DND-41 (cell line): ENCODE data around the gene DYNLT2B.
"Not testable (repeated sequence)": the region's sequence is repeated elsewhere in the genome, so short reads cannot be mapped to it uniquely, and the experiment has no call there.

Experiments used
- ATAC-seq: fragments of 200-7000 bp; cut with Tn5 transposase; 3 replicates; pipeline ENCODE4 v1.9.1; 2021; ENCODE audit warnings: low read depth; ENCODE audit not compliant: insufficient read depth
- DNase-seq: peaks from one replicate; pipeline ENCODE4 v3.0.0-alpha.2; 2020
- H2AFZ ChIP-seq: 2 replicates; pipeline ENCODE4 v1.6.0; 2012; ENCODE audit warnings: low read depth, low read length
- H3K27ac ChIP-seq: 2 replicates; pipeline ENCODE4 v1.5.1; 2012; ENCODE audit warnings: low read length, inconsistent platforms
- H3K27me3 ChIP-seq: fragments of 200-600 bp; sonication (generic); 2 replicates; pipeline ENCODE4 v1.6.0; 2012; ENCODE audit warnings: low read length, mild to moderate bottlenecking, inconsistent platforms; ENCODE audit not compliant: insufficient read depth, poor library complexity
- H3K36me3 ChIP-seq: 2 replicates; pipeline ENCODE4 v1.5.1; 2012; ENCODE audit warnings: low read length, inconsistent platforms; ENCODE audit not compliant: insufficient read depth
- H3K4me1 ChIP-seq: 2 replicates; pipeline ENCODE4 v1.5.1; 2012; ENCODE audit warnings: mild to moderate bottlenecking, low read length; ENCODE audit not compliant: insufficient read depth
- H3K4me2 ChIP-seq: 2 replicates; pipeline ENCODE4 v1.6.0; 2012; ENCODE audit warnings: mild to moderate bottlenecking, moderate library complexity, low read length, inconsistent platforms; ENCODE audit not compliant: insufficient read depth
- H3K4me3 ChIP-seq, 2 experiments: fragments of 200-600 bp in 1 of 2; shearing (Covaris generic) in 1 of 2; 2 replicates each; pipeline ENCODE4 v1.5.1; 2012 to 2016; ENCODE audit warnings: inconsistent platforms in 2 of 2, low read length in 2 of 2, mild to moderate bottlenecking in 2 of 2, low read depth in 1 of 2, moderate library complexity in 1 of 2
- H3K79me2 ChIP-seq: 2 replicates; pipeline ENCODE4 v1.6.0; 2012; ENCODE audit warnings: low read length, inconsistent platforms; ENCODE audit not compliant: insufficient read depth
- H3K9ac ChIP-seq: 2 replicates; pipeline ENCODE4 v1.6.0; 2012; ENCODE audit warnings: low read depth, mild to moderate bottlenecking, inconsistent platforms, low read length, moderate library complexity
- H3K9me3 ChIP-seq: 2 replicates; pipeline ENCODE4 v1.5.1; 2012; ENCODE audit warnings: low read length, moderate library complexity, mild to moderate bottlenecking, inconsistent platforms; ENCODE audit not compliant: insufficient read depth, severe bottlenecking
- H4K20me1 ChIP-seq: 2 replicates; pipeline ENCODE4 v1.6.0; 2012; ENCODE audit warnings: low read length; ENCODE audit not compliant: insufficient read depth
- EZH2 ChIP-seq: IDR thresholded peaks from 3 replicates; pipeline ENCODE4 v1.6.1; 2012; ENCODE audit warnings: borderline replicate concordance, low read depth, mild to moderate bottlenecking, moderate library complexity, low read length, inconsistent platforms; ENCODE audit not compliant: severe bottlenecking
- TF ChIP-seq, protein P1 (sequence below): IDR thresholded peaks from 2 replicates; pipeline ENCODE4 v1.5.1; 2012; ENCODE audit warnings: borderline replicate concordance, low read length, moderate library complexity, mild to moderate bottlenecking; ENCODE audit not compliant: poor library complexity, severe bottlenecking; ENCODE audit errors: extremely low read depth

DYNLT2B gene

DNA sequence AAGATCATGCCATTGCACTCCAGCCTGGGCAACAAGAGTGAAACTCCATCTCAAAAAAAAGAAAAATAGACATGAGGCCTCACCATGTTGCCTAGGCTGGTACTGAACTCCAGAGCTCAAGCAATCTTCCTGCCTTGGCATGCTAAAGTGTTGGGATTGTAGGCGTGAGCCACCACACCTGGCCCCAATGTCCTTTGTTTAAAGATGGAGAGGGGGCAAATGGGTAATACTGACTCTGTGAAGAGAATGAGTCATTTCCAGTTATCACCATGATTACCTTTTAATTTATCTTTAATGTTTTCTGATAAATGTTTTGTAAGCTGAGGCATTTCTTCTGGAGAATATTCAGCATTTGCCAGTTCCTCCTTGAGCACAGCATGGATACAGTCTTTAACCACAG lies 2.2 kb downstream of the DYNLT2B start:
- no peak overlapping the region for H2AFZ ChIP-seq
- H3K27me3 ChIP-seq, result no peaks in the 10 kb centered on the region
- H3K4me3 ChIP-seq, result no peak overlapping the region
- no peaks in the 10 kb centered on the region for H4K20me1 ChIP-seq
- peaks cover 21% of the 10 kb centered on the region for H3K79me2 ChIP-seq
- no peak overlapping the region for H3K27ac ChIP-seq
- no peak for TF ChIP-seq EZH2
- TF ChIP-seq, protein P1, sequence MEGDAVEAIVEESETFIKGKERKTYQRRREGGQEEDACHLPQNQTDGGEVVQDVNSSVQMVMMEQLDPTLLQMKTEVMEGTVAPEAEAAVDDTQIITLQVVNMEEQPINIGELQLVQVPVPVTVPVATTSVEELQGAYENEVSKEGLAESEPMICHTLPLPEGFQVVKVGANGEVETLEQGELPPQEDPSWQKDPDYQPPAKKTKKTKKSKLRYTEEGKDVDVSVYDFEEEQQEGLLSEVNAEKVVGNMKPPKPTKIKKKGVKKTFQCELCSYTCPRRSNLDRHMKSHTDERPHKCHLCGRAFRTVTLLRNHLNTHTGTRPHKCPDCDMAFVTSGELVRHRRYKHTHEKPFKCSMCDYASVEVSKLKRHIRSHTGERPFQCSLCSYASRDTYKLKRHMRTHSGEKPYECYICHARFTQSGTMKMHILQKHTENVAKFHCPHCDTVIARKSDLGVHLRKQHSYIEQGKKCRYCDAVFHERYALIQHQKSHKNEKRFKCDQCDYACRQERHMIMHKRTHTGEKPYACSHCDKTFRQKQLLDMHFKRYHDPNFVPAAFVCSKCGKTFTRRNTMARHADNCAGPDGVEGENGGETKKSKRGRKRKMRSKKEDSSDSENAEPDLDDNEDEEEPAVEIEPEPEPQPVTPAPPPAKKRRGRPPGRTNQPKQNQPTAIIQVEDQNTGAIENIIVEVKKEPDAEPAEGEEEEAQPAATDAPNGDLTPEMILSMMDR, result no peak
- H3K9me3 ChIP-seq, result no peaks in the 10 kb centered on the region
- no peak for ATAC-seq
- H3K36me3 ChIP-seq, result peaks cover 10% of the 10 kb centered on the region
- H3K4me2 ChIP-seq, result peak overlapping the region; percentile 5; the same call in 1 of the 2 replicates
- no peak overlapping the region for H3K9ac ChIP-seq
- DNase-seq, result no peak
- peaks cover 22% of the 10 kb centered on the region for H3K4me1 ChIP-seq

DNA sequence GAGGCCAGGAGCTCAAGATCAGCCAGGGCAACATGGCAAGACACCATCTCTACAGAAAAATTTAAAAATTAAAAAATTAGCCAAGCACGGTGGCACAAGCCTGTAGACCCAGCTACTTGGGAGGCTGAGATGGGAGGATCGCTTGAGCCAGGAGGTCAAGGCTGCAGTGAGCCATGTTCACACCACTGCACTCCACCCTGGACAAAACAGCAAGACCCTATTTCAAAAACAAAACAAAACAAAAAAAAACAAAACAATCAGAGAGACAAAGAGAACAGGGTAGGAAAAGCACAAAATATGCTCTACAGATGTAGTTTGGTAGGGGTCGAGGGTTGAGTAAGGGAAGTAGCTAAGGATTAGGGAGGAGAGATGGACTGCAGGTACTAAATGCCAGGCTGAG lies 3.4 kb downstream of the DYNLT2B start:
- H3K36me3 ChIP-seq, result peaks cover 10% of the 10 kb centered on the region
- no peak overlapping the region for H2AFZ ChIP-seq
- H3K79me2 ChIP-seq, result peaks cover 21% of the 10 kb centered on the region
- H3K9ac ChIP-seq, result no peak overlapping the region
- TF ChIP-seq EZH2, result no peak
- TF ChIP-seq, protein P1, result no peak
- H3K4me3 ChIP-seq, result no peak overlapping the region
- no peaks in the 10 kb centered on the region for H4K20me1 ChIP-seq
- H3K27me3 ChIP-seq, result no peaks in the 10 kb centered on the region
- no peak overlapping the region for H3K4me2 ChIP-seq
- H3K4me1 ChIP-seq, result peaks cover 22% of the 10 kb centered on the region
- H3K9me3 ChIP-seq, result no peaks in the 10 kb centered on the region
- no peak for DNase-seq
- no peak for ATAC-seq
- H3K27ac ChIP-seq, result no peak overlapping the region

DNA sequence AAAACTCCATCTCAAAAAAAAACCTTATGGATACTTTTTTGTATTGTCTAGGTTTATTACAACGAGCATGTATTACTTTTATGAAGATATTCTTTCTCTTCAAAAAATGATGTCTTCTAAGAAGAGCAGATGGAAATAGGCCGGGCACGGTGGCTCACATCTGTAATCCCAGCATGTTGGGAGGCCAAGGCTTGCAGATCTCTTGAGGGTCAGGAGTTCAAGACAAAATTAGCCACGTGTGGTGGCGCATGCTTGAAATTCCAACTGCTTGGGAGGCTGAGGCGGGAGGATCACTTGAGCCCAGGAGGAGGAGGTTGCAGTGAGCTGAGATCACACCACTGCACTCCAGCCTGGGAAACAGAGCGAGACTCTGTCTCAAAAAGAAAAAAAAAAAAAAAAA lies 4.0 kb downstream of the DYNLT2B start:
- H4K20me1 ChIP-seq, H3K4me3 ChIP-seq, H3K36me3 ChIP-seq, H3K27me3 ChIP-seq, H2AFZ ChIP-seq, H3K9me3 ChIP-seq, H3K4me2 ChIP-seq, ATAC-seq, H3K27ac ChIP-seq, DNase-seq, H3K9ac ChIP-seq: not testable (repeated sequence)
- H3K4me1 ChIP-seq, result peaks cover 18% of the 10 kb centered on the region
- H3K79me2 ChIP-seq, result peaks cover 21% of the 10 kb centered on the region

DNA sequence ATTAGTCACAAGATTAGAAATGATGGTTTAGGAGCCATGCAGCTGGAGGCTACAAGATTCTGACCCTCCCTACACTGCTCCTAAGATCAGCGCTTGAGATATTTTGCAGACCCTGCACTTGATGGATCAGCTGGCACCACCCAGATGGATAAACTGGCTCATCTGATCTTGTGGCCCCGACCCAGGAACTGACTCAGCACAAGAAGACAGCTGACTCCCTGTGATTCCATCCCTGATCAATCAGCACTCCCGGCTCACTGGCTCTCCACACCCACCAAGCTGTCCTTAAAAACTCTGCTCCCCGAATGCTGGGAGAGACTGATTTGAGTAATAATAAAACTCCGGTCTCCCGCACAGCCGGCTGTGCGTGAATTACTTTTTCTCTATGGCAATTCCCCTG lies 15.1 kb downstream of the DYNLT2B start:
- not testable (repeated sequence) for H4K20me1 ChIP-seq, H3K79me2 ChIP-seq, H3K4me2 ChIP-seq, H3K27me3 ChIP-seq, DNase-seq, H3K4me1 ChIP-seq, H3K27ac ChIP-seq, ATAC-seq, H2AFZ ChIP-seq, H3K36me3 ChIP-seq, H3K9me3 ChIP-seq, H3K4me3 ChIP-seq, H3K9ac ChIP-seq

DNA sequence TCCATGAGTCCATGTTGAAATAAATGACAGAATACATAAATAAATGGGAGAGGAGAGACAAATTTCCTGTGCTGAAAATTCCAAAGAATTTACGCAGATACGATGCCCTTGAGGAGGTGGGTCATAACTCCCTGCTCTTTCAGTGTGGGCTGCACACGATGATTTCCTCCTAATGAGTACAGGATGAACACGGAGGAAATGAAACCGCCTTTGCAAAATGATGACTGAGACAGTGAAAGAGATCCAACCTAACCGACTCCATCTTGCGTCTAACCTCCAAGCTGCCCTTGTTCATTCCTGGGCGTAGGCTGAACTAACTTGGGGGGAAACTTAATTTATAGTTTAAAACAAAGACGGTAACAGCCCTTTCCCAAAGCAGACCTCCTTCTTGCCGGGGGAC lies 15.5 kb downstream of the DYNLT2B start:
- H3K9ac ChIP-seq, H3K27me3 ChIP-seq, H3K4me2 ChIP-seq, DNase-seq, H3K4me3 ChIP-seq, ATAC-seq, H3K36me3 ChIP-seq, H4K20me1 ChIP-seq, H3K27ac ChIP-seq, H3K79me2 ChIP-seq, H2AFZ ChIP-seq, H3K9me3 ChIP-seq, H3K4me1 ChIP-seq: not testable (repeated sequence)
